Measurements from ENCODE around the gene TBL1XR1.
"Not testable (repeated sequence)": the region's sequence is repeated elsewhere in the genome, so short reads cannot be mapped to it uniquely, and the experiment has no call there.

Gene TBL1XR1

DNA sequence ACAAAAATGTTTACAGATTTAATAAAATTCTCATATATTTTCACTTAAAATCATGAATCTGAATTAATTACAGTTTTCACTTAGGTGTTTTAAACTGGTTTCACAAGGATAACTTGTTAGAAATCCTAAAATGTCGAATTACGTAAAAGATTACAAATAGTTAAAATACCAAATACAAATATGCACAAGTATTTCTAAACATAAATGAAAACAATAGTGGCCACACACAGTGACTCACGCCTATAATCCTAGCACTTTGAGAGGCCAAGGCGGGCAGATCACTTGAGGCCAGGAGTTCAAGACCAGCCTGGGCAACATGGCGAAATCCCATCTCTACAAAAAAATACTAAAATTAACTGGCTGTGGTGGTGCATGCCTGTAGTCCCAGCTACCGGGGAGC is 10.9 kb upstream of the TBL1XR1 start:
- no peak for DNase-seq (ENCODE audit: low spot score)

- DNase-seq (ENCODE audit: low spot score): no peak
These were observed 9.7 kb upstream of the TBL1XR1 start for GRCh38 chr3:177206936-177207335.

DNA sequence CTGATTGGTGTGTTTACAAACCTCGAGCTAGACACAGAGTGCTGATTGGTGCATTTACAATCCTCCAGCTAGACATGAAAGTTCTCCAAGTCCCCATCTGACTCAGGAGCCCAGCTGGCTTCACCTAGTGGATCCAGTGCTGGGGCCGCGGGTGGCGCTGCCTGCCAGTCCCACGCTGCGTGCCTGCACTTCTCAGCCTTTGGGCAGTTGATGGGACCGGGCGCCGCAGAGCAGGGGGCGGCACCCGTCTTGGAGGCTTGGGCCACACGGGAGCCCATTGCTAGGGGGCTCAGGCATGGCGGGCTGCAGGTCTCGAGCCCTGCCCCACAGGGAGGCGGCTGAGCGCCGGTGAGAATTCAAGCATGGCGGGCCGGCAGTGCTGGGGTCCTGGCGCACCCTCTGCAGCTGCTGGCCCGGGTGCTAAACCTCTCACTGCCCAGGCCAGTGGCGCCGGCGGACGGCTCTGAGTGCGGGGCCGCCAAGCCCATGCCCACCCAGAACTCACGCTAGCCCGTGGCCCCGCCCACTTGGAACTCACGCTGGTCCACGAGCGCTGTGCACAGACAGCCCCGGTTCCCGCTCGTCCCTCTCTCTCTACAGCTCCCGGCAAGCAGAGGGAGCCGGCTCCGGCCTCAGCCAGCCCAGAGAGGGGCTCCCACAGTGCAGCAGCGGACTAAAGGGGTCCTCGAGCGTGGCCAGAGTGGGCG is 6.6 kb upstream of the TBL1XR1 start:
- DNase-seq (ENCODE audit: low spot score): no peak

DNA sequence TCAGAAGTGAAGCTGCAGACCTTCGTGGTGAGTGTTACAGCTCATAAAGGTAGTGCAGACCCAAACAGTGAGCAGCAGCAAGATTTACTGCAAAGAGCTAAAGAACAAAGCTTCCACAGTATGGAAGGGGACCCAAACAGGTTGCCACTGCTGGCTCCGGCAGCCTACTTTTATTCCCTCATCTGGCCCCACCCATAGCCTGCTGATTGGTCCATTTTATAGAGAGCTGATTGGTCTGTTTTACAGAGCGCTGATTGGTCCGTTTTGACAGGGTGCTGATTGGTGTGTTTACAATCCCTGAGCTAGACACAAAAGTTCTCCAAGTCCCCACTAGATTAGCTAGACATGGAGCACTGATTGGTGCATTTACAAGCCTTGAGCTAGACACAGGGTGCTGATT is 5.7 kb upstream of the TBL1XR1 start:
- not testable (repeated sequence) for DNase-seq (ENCODE audit: low spot score)

DNA sequence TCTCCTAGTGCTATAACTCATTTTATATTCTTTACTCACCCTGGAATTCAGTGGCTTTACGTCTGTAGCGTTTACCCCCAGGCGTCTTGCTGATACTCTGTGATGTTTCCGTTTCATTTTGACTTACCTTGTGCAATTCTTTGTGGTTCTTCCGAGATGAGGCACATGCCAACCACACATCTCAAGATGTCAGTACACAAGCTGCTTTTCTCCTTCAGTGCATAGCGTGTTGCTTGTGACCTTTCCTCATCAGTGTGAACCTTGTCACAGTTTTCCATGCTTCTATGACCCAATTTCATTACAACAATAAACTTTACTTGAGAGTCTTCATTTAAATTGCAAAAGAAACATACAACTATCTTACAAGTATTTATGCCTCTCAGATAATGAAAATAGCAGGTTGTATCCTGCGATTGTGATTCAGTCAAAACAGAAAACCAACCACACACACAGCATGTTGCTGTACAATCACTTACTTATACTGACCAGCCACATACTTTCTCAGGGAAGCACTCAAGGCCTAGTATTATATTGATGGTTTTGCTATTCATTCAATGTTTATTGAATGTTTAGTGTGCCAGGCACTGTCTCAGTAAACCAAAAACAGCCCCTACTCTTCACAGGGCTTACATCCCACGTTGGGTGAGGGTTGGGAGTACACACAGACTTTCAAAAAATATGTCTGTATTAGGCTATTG is 4.6 kb upstream of the TBL1XR1 start:
- DNase-seq (ENCODE audit: low spot score): no peak

- DNase-seq (ENCODE audit: low spot score): no peak
These were observed 2.0 kb upstream of the TBL1XR1 start for GRCh38 chr3:177199206-177199760.

DNA sequence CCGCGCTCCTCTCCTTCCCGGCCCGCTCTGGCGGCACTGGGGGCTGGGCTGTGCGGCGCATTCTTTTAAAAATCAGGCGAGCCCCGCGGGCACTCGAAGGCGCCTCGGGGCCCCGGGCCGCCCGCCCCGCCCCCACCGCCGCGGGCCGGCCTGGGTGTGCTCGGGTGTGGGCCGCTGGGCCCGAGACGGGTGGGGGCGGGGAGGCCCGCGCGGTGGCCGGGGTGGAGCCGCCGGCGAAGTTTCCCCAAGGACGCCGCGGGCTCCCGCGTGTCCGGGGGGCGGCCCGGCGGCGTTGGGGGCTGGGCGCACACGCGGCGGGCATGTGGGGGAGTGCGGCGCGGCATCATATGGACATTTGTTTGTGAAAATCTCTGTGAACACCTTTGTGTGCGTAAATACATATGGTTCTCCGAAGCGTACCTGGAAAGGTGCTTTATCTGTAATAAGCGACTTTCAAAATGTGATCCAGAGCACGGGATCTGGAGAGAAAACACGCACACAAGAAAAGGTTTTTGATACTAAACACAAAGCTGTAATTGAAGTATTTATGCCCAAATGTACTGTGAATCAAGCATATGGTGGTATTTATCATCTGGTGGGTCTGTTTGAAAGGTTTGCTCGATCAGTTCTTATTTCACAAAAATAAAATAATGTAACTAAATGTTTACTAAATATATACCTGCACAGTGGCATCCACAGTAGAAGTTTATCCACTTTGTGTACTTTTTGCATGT is 612 bp upstream of the TBL1XR1 start:
- peak; percentile 89 for DNase-seq (ENCODE audit: low spot score)

DNA sequence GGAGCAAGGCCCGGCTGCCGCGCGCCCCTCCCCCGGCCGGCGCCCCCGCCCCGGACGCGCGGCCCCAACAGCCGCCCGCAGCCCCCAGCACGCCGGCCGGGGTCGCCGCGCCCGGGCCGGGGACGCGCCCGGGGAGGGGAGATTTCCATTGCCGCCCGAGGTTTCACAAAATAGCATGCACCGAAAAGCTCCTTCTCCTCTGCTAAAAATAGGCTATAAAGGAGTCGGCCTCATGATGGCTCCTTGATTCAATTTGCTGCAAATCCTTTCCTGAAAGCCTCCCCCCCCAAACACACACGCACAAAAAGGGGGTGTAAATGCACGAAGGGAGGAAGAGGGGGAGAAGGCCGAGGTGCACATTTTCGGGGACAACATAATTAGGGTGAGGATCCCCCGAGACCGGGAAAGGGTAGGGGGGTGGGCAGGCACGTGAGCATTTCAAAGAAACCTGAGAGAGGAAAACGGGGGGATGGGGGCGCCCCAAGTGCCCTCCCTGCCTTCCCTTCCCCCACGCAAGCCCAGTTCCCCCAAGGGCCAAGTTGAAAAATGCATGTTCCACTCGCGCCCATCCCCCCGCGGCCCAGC is 734 bp downstream of the TBL1XR1 start:
- peak; percentile 42 for DNase-seq (ENCODE audit: low spot score)

- DNase-seq (ENCODE audit: low spot score): no peak
These were observed 1.2 kb downstream of the TBL1XR1 start for GRCh38 chr3:177196008-177196455.

DNA sequence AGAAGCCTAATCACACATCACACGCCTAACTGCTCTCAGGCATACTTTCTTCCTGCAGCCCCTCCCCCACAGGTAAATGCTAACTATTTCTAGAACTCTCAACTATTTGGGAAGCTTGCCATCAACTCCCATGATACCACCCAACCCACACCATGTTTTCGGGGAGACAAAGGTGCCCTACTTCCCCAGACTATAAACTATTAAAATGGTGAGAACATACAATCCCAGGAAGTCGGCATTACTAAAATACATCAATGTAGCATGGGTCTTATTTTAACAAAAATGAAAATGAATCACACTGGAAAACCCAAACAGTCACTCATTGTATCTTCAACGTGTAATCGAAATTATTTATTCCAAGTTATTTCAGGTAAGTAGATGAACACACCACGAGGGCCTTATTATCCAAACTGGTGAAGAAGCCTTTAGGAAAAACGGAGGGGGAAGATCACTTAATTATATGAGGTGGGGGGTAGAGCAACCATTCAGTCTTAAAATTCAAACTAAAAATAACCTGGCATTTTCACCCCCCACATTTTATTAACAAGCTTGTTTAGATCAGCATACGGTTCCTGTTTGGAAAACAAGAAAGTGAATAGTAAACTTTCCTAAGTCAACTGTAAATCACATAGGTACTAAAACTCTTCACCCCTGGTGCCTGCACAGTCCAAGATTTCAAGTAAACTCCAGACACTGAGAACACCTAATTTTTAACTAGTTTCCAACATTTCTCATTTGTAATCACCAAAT is 1.9 kb downstream of the TBL1XR1 start:
- no peak for DNase-seq (ENCODE audit: low spot score)

DNA sequence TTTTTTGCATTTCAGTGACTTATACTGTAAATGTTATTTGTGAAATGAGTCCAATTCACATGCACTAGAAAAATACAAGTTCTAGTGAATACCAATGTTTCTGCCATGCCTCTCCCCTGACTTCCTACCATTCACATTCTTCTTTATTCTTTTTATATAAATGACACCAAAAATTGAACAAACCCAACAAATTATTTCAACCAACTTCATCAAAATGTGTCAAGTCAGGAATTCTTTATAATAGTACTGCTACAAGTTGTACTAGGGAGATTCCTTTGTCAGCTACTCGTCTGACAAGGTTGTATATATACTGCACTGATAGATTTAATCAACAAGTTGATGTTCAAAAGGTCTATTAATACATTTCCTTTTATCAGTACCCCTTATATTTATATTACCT is 3.0 kb downstream of the TBL1XR1 start:
- DNase-seq (ENCODE audit: low spot score): no peak

DNA sequence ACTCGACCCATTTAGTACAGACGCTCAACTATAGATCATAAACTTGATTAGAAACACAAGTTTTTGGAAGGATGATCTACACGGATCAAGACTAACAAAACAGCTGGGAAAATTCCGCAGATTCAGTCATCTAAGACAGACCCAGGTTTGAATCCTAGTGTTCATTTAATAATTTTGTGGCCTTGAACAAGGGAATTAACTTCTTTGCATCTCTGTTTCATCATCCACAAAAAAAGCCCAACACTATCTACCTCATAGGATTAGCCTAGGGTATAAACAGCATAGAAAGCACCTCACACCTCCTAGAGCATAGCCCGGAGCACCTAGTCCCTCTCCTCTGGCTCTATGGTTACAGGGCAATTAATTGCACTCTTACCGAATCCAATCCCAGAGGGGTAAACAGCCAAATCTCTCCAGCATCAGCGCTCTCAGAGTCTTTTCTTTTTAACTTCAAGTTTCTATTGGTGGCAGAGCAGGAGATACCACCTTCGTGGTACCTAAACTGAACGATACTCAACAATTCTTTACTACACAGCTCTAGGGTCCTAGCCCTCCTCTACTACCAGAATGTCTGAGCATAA is 3.5 kb downstream of the TBL1XR1 start:
- DNase-seq (ENCODE audit: low spot score): no peak

DNA sequence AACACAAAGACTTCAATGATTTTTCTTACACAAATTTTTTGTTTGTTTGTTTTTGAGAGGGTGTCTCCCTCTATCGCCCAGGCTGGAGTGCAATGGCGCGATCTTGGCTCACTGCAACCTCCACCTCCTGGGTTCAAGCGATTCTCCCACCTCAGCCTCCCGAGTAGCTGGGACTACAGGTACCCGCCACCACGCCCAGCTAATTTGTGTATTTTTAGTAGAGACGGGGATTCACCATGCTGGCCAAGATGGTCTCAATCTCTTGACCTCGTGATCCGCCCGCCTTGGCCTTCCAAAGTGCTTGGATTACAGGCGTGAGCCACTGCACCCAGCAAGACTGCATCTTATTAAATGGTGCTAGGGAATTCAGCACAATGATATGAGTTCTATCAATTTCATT is 4.0 kb downstream of the TBL1XR1 start:
- DNase-seq (ENCODE audit: low spot score): not testable (repeated sequence)

GRCh38 chr3:177190756-177191681 is 6.3 kb downstream of the TBL1XR1 start:
- DNase-seq (ENCODE audit: low spot score): peak; percentile 37

- not testable (repeated sequence) for DNase-seq (ENCODE audit: low spot score)
These were observed 7.1 kb downstream of the TBL1XR1 start for GRCh38 chr3:177190184-177190583.

GRCh38 chr3:177188325-177188724 is 9.0 kb downstream of the TBL1XR1 start:
- not testable (repeated sequence) for DNase-seq (ENCODE audit: low spot score)

- DNase-seq (ENCODE audit: low spot score): no peak
These were observed 11.0 kb downstream of the TBL1XR1 start for GRCh38 chr3:177186306-177186705.

GRCh38 chr3:177185035-177185574 is 12.2 kb downstream of the TBL1XR1 start:
- no peak for DNase-seq (ENCODE audit: low spot score)

- not testable (repeated sequence) for DNase-seq (ENCODE audit: low spot score)
These were observed 12.7 kb downstream of the TBL1XR1 start for GRCh38 chr3:177184602-177185001.

DNA sequence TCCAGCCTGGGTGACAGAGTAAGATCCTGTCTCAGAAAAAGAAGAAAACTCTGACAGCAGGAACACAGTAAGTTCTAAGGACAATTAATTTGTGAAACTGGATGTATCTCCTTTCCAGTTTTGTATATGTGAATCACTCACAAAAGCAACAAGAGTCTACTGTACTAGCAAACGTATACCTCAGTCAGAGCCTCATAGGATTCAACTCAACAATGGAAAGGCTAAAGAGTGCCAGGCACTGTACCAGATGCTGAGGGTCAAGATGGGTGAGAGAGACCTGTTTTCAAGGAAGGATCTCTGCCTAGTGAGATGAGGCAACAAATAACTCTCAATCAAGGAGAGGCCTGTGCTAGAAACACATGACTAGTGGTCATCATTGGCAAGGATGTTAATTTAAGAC is 14.9 kb downstream of the TBL1XR1 start:
- DNase-seq (ENCODE audit: low spot score): peak; percentile 32
